Posterior vena cava (tissue), 2 donors: ENCODE results near the gene POLR2M. TPM values are rescaled to one million over a fixed set of nuclear protein-coding genes. Genes with fewer than 3 reads are reported as not detected.
A peak's percentile ranks its signal among the peaks of the same experiment; 100 is the strongest.

Experiments used
- DNase-seq: peaks from one replicate; pipeline ENCODE4 v3.0.0-alpha.2; 2020; ENCODE audit warnings: low spot score
- intact Hi-C, 2 donors: fragments of 100-400 bp; cut with DNase I; formaldehyde crosslinking; loops; one replicate each; pipeline versions ENCODE4 v1.14.1 to v1.14.2; 2022 to 2023
- long read RNA-seq, 2 donors: library from polyadenylated mRNA; unstranded; transcript quantifications; one replicate each; pipeline ENCODE4 v2.0.0, GENCODE V29; 2020 to 2021
- total RNA-seq, 2 donors: library from RNA; stranded (reverse); fragmentation: NEBNext Ultra II Directional; extraction: Animal tissue kit (Norgen Biotek cat#: 25700); gene quantifications; one replicate each; pipeline ENCODE4 v1.2.1, GENCODE V29; 2021
- donor health status: DM: yes; HTN: yes; CAD: no.
- donor health status: DM: yes; HTN: yes; CAD: no.

The POLR2M gene
- total RNA-seq: 10 to 100 TPM; 65.2 to 76.0 TPM
- long read RNA-seq, donor 1, full-length matches to known transcripts: 10 of 14 reads
- long read RNA-seq, donor 1, partial matches to known transcripts: 1 of 14 reads
- long read RNA-seq, donor 1, other reads (novel, unspliced or antisense): 3 of 14 reads
- long read RNA-seq, donor 2, full-length matches to known transcripts: 22 of 30 reads
- long read RNA-seq, donor 2, partial matches to known transcripts: 2 of 30 reads
- long read RNA-seq, donor 2, other reads (novel, unspliced or antisense): 6 of 30 reads

GRCh38 chr15:57706405-57707209, at the start of gene POLR2M:
Gene POLR2M (plus strand): TSS chr15:57706714. CDS start chr15:57706843, 129 bp downstream.
- intact Hi-C loops: no loop called here
- peak; percentile 99 for DNase-seq

- DNase-seq: no peak
- intact Hi-C loops: no loop called here
These were observed 48.9 kb upstream of the POLR2M start for GRCh38 chr15:57657619-57658018.

- intact Hi-C loops: loop anchor here in 1 of 2 donors (10.0 kb wide), 1 partner anchor 203 kb away; no protein-coding TSS in a partner anchor
- DNase-seq: no peak
These were observed 44.3 kb upstream of the POLR2M start for GRCh38 chr15:57662091-57662744.

GRCh38 chr15:57662802-57663201, 43.7 kb upstream of the POLR2M start:
- DNase-seq: no peak
- intact Hi-C loops: loop anchor here in 1 of 2 donors (10.0 kb wide), 1 partner anchor 202 kb away; no protein-coding TSS in a partner anchor

GRCh38 chr15:57663262-57663661, 43.3 kb upstream of the POLR2M start:
- intact Hi-C loops: loop anchor here in 1 of 2 donors (10.0 kb wide), 1 partner anchor 202 kb away; no protein-coding TSS in a partner anchor

GRCh38 chr15:57665194-57665593, 41.3 kb upstream of the POLR2M start:
- intact Hi-C loops: loop anchor here in 1 of 2 donors (10.0 kb wide), 1 partner anchor 200 kb away; no protein-coding TSS in a partner anchor
- no peak for DNase-seq

More at GRCh38 chr15:57663262-57663661, 43.3 kb upstream of the POLR2M start:
- no peak for DNase-seq

GRCh38 chr15:57665939-57666338, 40.6 kb upstream of the POLR2M start:
- DNase-seq: no peak
- intact Hi-C loops: loop anchor here in 1 of 2 donors (10.0 kb wide), 1 partner anchor 199 kb away; no protein-coding TSS in a partner anchor

- intact Hi-C loops: loop anchor here in 1 of 2 donors (10.0 kb wide), 1 partner anchor 197 kb away; no protein-coding TSS in a partner anchor
- no peak for DNase-seq
These were observed 39.2 kb upstream of the POLR2M start for GRCh38 chr15:57667171-57667849.

- intact Hi-C loops: loop anchor here in 1 of 2 donors (10.0 kb wide), 1 partner anchor 197 kb away; no protein-coding TSS in a partner anchor
- DNase-seq: no peak
These were observed 38.5 kb upstream of the POLR2M start for GRCh38 chr15:57668016-57668415.

- intact Hi-C loops: loop anchor here in 1 of 2 donors (10.0 kb wide), 1 partner anchor 183 kb away; no protein-coding TSS in a partner anchor
- DNase-seq: no peak
These were observed 34.9 kb upstream of the POLR2M start for GRCh38 chr15:57671636-57672035.

GRCh38 chr15:57675481-57676181, 30.9 kb upstream of the POLR2M start:
- no peak for DNase-seq
- intact Hi-C loops: loop anchor here in 1 of 2 donors (10.0 kb wide), 1 partner anchor 179 kb away; no protein-coding TSS in a partner anchor

- no peak for DNase-seq
- intact Hi-C loops: loop anchor here in 1 of 2 donors (10.0 kb wide), 1 partner anchor 178 kb away; no protein-coding TSS in a partner anchor
These were observed 29.9 kb upstream of the POLR2M start for GRCh38 chr15:57676585-57676984.

GRCh38 chr15:57677204-57677603, 29.3 kb upstream of the POLR2M start:
- no peak for DNase-seq
- intact Hi-C loops: loop anchor here in 1 of 2 donors (10.0 kb wide), 1 partner anchor 178 kb away; no protein-coding TSS in a partner anchor

- intact Hi-C loops: no loop called here
- DNase-seq: no peak
These were observed 26.5 kb upstream of the POLR2M start for GRCh38 chr15:57680021-57680420.

GRCh38 chr15:57681011-57681410, 25.5 kb upstream of the POLR2M start:
- intact Hi-C loops: no loop called here
- DNase-seq: no peak

GRCh38 chr15:57683481-57683880, 23.0 kb upstream of the POLR2M start:
- DNase-seq: no peak
- intact Hi-C loops: no loop called here

- intact Hi-C loops: no loop called here
These were observed 21.9 kb upstream of the POLR2M start for GRCh38 chr15:57684491-57685151.

More at GRCh38 chr15:57684491-57685151, 21.9 kb upstream of the POLR2M start:
- DNase-seq: no peak
